Endodermal cell (in vitro differentiated cells): ENCODE results near the gene GUCY2C. TPM values are rescaled to one million over a fixed set of nuclear protein-coding genes. Genes with fewer than 3 reads are reported as not detected.

ENCODE experiments used
- DNase-seq: peaks from one replicate; pipeline ENCODE4 v3.0.0-alpha.2; 2017
- H3K27ac ChIP-seq: 2 replicates; pipeline ENCODE4 v1.5.1; 2013; ENCODE audit warnings: mild to moderate bottlenecking, low read depth, low read length, moderate library complexity
- H3K27me3 ChIP-seq: 2 replicates; pipeline ENCODE4 v1.6.1; 2013; ENCODE audit warnings: mild to moderate bottlenecking, low read length, moderate library complexity; ENCODE audit not compliant: insufficient read depth, control insufficient read depth, poor library complexity, severe bottlenecking
- H3K36me3 ChIP-seq: 2 replicates; pipeline ENCODE4 v1.7.0; 2013; ENCODE audit warnings: mild to moderate bottlenecking, low read length, moderate library complexity; ENCODE audit not compliant: control insufficient read depth, insufficient read depth
- H3K4me1 ChIP-seq: one replicate; pipeline ENCODE4 v1.7.0; 2013; ENCODE audit warnings: low read length; ENCODE audit not compliant: control insufficient read depth, insufficient read depth
- H3K4me3 ChIP-seq: 2 replicates; pipeline ENCODE4 v1.5.1; 2013; ENCODE audit warnings: mild to moderate bottlenecking, low read length, moderate library complexity
- H3K9ac ChIP-seq: 2 replicates; pipeline ENCODE4 v1.6.1; 2013; ENCODE audit warnings: mild to moderate bottlenecking, low read length, moderate library complexity; ENCODE audit not compliant: poor library complexity, severe bottlenecking; ENCODE audit errors: extremely low read depth
- H3K9me3 ChIP-seq: 2 replicates; pipeline ENCODE4 v1.6.1; 2013; ENCODE audit warnings: mild to moderate bottlenecking, low read length, moderate library complexity; ENCODE audit not compliant: control insufficient read depth
- H3K27ac Mint-ChIP-seq: 2 replicates; pipeline ENCODE4 v1.8.0; 2020; ENCODE audit warnings: mixed read lengths
- H3K27me3 Mint-ChIP-seq: 2 replicates; pipeline ENCODE4 v1.8.0; 2021; ENCODE audit warnings: mild to moderate bottlenecking, mixed read lengths; ENCODE audit not compliant: insufficient read depth
- H3K36me3 Mint-ChIP-seq: 2 replicates; pipeline ENCODE4 v1.8.0; 2020; ENCODE audit warnings: low read depth, mixed read lengths
- H3K4me1 Mint-ChIP-seq: 2 replicates; pipeline ENCODE4 v1.8.0; 2020; ENCODE audit warnings: mixed read lengths
- H3K4me3 Mint-ChIP-seq: 2 replicates; pipeline ENCODE4 v1.8.0; 2020; ENCODE audit warnings: mild to moderate bottlenecking, moderate library complexity, mixed read lengths
- H3K9me3 Mint-ChIP-seq: 2 replicates; pipeline ENCODE4 v1.8.0; 2020; ENCODE audit warnings: mild to moderate bottlenecking, mixed read lengths
- WGBS, 2 experiments: methylation state at CpG; one replicate each; pipeline versions ENCODE4 v1.1.5 to v1.1.7; 2013; ENCODE audit warnings: missing lambda C conversion rate in 2 of 2, mixed read lengths in 1 of 2; ENCODE audit not compliant: insufficient coverage in 1 of 2, insufficient read length in 1 of 2; 5-methylcytosine and 5-hydroxymethylcytosine counted together
- total RNA-seq, 2 donors: library from RNA; stranded (reverse); fragmentation: NEBNext Ultra II Directional in 1 of 2; extraction: Animal tissue kit (Norgen Biotek cat#: 25700) in 1 of 2; gene quantifications; 2 replicates in 1 of 2; 3 replicates in 1 of 2; pipeline ENCODE4 v1.2.1, GENCODE V29; 2021
- TF ChIP-seq, protein P1 (sequence below): fragments of 200-600 bp; sonication (generic); conservative IDR thresholded peaks from 2 replicates; pipeline ENCODE4 v1.5.0; 2021; ENCODE audit warnings: antibody characterized with exemption, mild to moderate bottlenecking

The GUCY2C gene
- total RNA-seq, 2 donors from 2014 or later, result 1.4 to 2.4 TPM

DNA sequence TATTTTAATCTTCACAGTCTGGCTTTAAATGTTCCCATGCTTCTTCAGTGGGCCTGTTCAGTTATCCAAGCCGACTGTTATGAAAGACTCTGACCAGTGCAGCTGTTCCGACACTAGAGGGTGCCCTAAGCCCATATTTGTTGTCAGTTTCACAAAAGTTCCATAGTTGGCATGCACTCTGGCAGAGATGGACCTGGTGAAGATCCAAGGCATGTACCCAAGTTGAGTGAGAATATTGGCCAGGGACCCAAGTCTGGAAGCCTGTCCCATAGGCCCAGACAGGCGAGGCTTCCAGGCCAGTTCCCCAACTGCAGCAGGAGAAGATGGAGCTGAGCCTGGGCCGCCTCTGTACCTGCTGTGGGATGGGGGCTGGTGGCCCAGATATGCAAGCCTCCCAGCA, 27.4 kb upstream of the GUCY2C start:
- WGBS, 2 experiments, result 80 to 88% methylated on average over 4 of the region's 4 CpGs
- TF ChIP-seq, protein P1, sequence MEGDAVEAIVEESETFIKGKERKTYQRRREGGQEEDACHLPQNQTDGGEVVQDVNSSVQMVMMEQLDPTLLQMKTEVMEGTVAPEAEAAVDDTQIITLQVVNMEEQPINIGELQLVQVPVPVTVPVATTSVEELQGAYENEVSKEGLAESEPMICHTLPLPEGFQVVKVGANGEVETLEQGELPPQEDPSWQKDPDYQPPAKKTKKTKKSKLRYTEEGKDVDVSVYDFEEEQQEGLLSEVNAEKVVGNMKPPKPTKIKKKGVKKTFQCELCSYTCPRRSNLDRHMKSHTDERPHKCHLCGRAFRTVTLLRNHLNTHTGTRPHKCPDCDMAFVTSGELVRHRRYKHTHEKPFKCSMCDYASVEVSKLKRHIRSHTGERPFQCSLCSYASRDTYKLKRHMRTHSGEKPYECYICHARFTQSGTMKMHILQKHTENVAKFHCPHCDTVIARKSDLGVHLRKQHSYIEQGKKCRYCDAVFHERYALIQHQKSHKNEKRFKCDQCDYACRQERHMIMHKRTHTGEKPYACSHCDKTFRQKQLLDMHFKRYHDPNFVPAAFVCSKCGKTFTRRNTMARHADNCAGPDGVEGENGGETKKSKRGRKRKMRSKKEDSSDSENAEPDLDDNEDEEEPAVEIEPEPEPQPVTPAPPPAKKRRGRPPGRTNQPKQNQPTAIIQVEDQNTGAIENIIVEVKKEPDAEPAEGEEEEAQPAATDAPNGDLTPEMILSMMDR, result peak; percentile 98
- Mint-ChIP-seq H3K27ac (no peak overlapping the region), H3K4me3 (no peak overlapping the region), H3K27me3 (no peaks in the 10 kb centered on the region), H3K9me3 (peaks cover 26% of the 10 kb centered on the region), H3K4me1 (no peaks in the 10 kb centered on the region), H3K36me3 (peaks cover 22% of the 10 kb centered on the region)
- H3K27ac ChIP-seq, result no peak overlapping the region
- H3K4me3 ChIP-seq, result peak overlapping the region; percentile 40
- peaks cover 12% of the 10 kb centered on the region for H3K9me3 ChIP-seq
- H3K36me3 ChIP-seq, result no peaks in the 10 kb centered on the region
- H3K4me1 ChIP-seq, result no peaks in the 10 kb centered on the region
- no peaks in the 10 kb centered on the region for H3K27me3 ChIP-seq
- peak; percentile 87 for DNase-seq
- H3K9ac ChIP-seq, result no peak overlapping the region

DNA sequence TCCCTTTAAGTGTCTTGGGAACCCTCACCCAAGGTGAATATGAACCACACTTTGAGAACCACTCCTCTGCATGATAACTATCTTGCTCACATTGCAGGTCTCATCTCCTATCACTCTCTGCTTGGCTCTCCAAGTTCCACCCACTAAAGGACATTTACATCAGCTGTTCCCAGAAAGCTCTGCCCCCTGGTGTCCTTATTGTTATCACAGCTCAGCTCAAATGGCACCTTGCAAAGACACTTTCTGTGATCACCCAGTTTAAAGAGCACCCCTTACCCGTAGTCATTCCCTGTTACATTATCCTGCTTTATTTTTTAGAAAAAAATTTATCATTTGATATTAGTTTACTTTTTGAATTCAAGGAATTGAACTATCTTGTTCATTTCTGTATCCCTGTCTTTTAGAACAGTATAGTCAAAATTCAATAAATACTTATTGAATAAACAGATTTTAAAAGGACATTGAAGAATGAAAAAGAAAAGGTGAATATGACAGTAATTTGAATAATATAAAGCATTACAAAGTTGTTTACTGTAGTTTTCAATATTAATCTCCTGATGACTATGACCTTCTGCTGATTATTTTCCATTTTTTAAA, 20.5 kb upstream of the GUCY2C start:
- Histone ChIP-seq H3K4me3 (no peak overlapping the region), H3K4me1 (no peaks in the 10 kb centered on the region), H3K36me3 (no peaks in the 10 kb centered on the region), H3K9ac (no peak overlapping the region), H3K27me3 (no peaks in the 10 kb centered on the region), H3K9me3 (no peaks in the 10 kb centered on the region), H3K27ac (no peak overlapping the region)
- DNase-seq, result peak; percentile 91
- peaks cover 6% of the 10 kb centered on the region for H3K36me3 Mint-ChIP-seq
- H3K4me1 Mint-ChIP-seq, result peaks cover 32% of the 10 kb centered on the region
- TF ChIP-seq, protein P1, result peak; percentile 100
- 33% methylated on average over 1 of the region's 1 CpG; no CpG with 5 or more reads in 1 of the 2 experiments for WGBS, 2 experiments
- peaks cover 11% of the 10 kb centered on the region for H3K9me3 Mint-ChIP-seq
- no peak overlapping the region for H3K4me3 Mint-ChIP-seq
- no peaks in the 10 kb centered on the region for H3K27me3 Mint-ChIP-seq
- H3K27ac Mint-ChIP-seq, result no peak overlapping the region

DNA sequence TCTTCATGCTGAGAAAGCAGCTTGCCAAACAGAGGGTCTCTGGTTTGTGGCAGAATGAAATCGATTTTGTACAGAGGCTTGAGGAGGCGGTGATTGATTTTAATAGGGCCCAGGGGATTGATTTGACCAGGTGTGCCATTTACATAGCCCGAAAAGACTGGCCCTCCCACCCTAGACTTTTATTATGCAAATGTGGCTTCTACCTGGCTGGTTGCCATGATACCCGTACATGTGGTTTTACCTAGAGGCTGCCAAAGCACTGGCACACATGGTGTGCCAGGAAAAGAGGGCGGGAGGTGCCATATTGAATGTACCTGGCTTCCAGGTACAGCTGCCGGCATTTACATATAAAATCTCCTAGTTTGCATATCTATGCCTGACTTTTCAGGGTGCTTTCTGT, 18.0 kb upstream of the GUCY2C start:
- H3K4me1 Mint-ChIP-seq, result peaks cover 50% of the 10 kb centered on the region
- H3K4me1 ChIP-seq, result peaks cover 6% of the 10 kb centered on the region
- no peaks in the 10 kb centered on the region for H3K9me3 ChIP-seq
- H3K9ac ChIP-seq, result no peak overlapping the region
- no peaks in the 10 kb centered on the region for H3K27me3 Mint-ChIP-seq
- TF ChIP-seq, protein P1, result no peak
- no peak overlapping the region for H3K27ac ChIP-seq
- no peak overlapping the region for H3K4me3 ChIP-seq
- peaks cover 10% of the 10 kb centered on the region for H3K9me3 Mint-ChIP-seq
- H3K27me3 ChIP-seq, result no peaks in the 10 kb centered on the region
- H3K36me3 Mint-ChIP-seq, result peaks cover 3% of the 10 kb centered on the region
- H3K36me3 ChIP-seq, result no peaks in the 10 kb centered on the region
- H3K27ac Mint-ChIP-seq, result peak overlapping the region; percentile 9
- 84 to 93% methylated on average over 3 to 6 of the region's 6 CpGs for WGBS, 2 experiments
- no peak overlapping the region for H3K4me3 Mint-ChIP-seq
- peak; percentile 60 for DNase-seq
